ENCODE measurements around the gene HMGCL.
"Not testable (repeated sequence)": the region's sequence is repeated elsewhere in the genome, so short reads cannot be mapped to it uniquely, and the experiment has no call there.

HMGCL gene

GRCh38 chr1:23798662-23799142 is 26.5 kb downstream of the HMGCL start:
- no peak for DNase-seq (ENCODE audit: low read depth in 2 of 2)

- no peak for DNase-seq (ENCODE audit: low read depth in 2 of 2)
These were observed 27.5 kb downstream of the HMGCL start for GRCh38 chr1:23797478-23798448.

GRCh38 chr1:23796466-23797271 is 28.6 kb downstream of the HMGCL start:
- no peak for DNase-seq (ENCODE audit: low read depth in 2 of 2)

GRCh38 chr1:23795676-23796465 is 29.4 kb downstream of the HMGCL start:
- DNase-seq (ENCODE audit: low read depth in 2 of 2): no peak

- DNase-seq (ENCODE audit: low read depth in 2 of 2): not testable (repeated sequence)
These were observed 30.5 kb downstream of the HMGCL start for GRCh38 chr1:23794732-23795182.

- DNase-seq (ENCODE audit: low read depth in 2 of 2): no peak
These were observed 31.1 kb downstream of the HMGCL start for GRCh38 chr1:23793861-23794731.

GRCh38 chr1:23793018-23793781 is 32.0 kb downstream of the HMGCL start:
- DNase-seq (ENCODE audit: low read depth in 2 of 2): no peak

GRCh38 chr1:23792151-23792945 is 32.9 kb downstream of the HMGCL start:
- no peak for DNase-seq (ENCODE audit: low read depth in 2 of 2)

GRCh38 chr1:23791516-23792047 is 33.6 kb downstream of the HMGCL start:
- no peak for DNase-seq (ENCODE audit: low read depth in 2 of 2)

- DNase-seq (ENCODE audit: low read depth in 2 of 2): peak; percentile 79
These were observed 34.3 kb downstream of the HMGCL start, which contains the start of gene LYPLA2 for GRCh38 chr1:23790696-23791515. Gene LYPLA2 (plus strand): TSS chr1:23791145. CDS start chr1:23792683, 1,538 bp downstream.

GRCh38 chr1:23788695-23789094 is 36.5 kb downstream of the HMGCL start:
- no peak for DNase-seq (ENCODE audit: low read depth in 2 of 2)

- no peak for DNase-seq (ENCODE audit: low read depth in 2 of 2)
These were observed 37.5 kb downstream of the HMGCL start for GRCh38 chr1:23787701-23788100.

GRCh38 chr1:23784846-23785245 is 40.4 kb downstream of the HMGCL start:
- no peak for DNase-seq (ENCODE audit: low read depth in 2 of 2)

GRCh38 chr1:23783141-23783540 is 42.1 kb downstream of the HMGCL start:
- DNase-seq (ENCODE audit: low read depth in 2 of 2): not testable (repeated sequence)

- no peak for DNase-seq (ENCODE audit: low read depth in 2 of 2)
These were observed 45.3 kb downstream of the HMGCL start for GRCh38 chr1:23779826-23780371.

- peak; percentile 65 to 69 for DNase-seq (ENCODE audit: low read depth in 2 of 2)
These were observed 47.0 kb downstream of the HMGCL start, which contains the start of gene PITHD1 for GRCh38 chr1:23777979-23778814. Gene PITHD1 (plus strand): TSS chr1:23778418. CDS start chr1:23778516, 98 bp downstream.

All from stimulated activated CD4-positive, alpha-beta T cell treated with anti-CD3 and anti-CD28 coated beads, Interleukin-15, amount 100 ng/mL, for 48 hours (primary cell).